HepG2 (cell line): ENCODE results near the gene ORC2. TPM values are rescaled to one million over a fixed set of nuclear protein-coding genes. Genes with fewer than 3 reads are reported as not detected.
A peak's percentile ranks its signal among the peaks of the same experiment; 100 is the strongest.

Experiments used
- FUBP1 ChIP-seq: sonication (generic); formaldehyde crosslinking; IDR thresholded peaks from 2 replicates; pipeline ENCODE4 v1.5.1; 2020; ENCODE audit warnings: missing genetic modification reagents, mild to moderate bottlenecking, borderline replicate concordance
- GLI4 ChIP-seq: sonication (generic); formaldehyde crosslinking; IDR thresholded peaks from 2 replicates; pipeline ENCODE4 v1.5.1; 2020; ENCODE audit warnings: missing genetic modification reagents, mild to moderate bottlenecking, moderate library complexity, borderline replicate concordance
- HNF4A ChIP-seq: sonication (generic); formaldehyde crosslinking; IDR thresholded peaks from 2 replicates; pipeline ENCODE4 v1.4.0; 2020; ENCODE audit warnings: missing genetic modification reagents
- HOMEZ ChIP-seq: IDR thresholded peaks from 2 replicates; pipeline ENCODE4 v1.6.1; 2016; ENCODE audit warnings: low read depth
- KLF16 ChIP-seq, 2 experiments: sonication (generic) in 1 of 2; formaldehyde crosslinking in 1 of 2; IDR thresholded peaks; 2 replicates each; pipeline versions ENCODE4 v1.6.1 to v1.8.0; 2016 to 2023; ENCODE audit warnings: missing genetic modification reagents in 2 of 2, missing compliant biosample characterization in 1 of 2
- LBX2 ChIP-seq: sonication (generic); formaldehyde crosslinking; IDR thresholded peaks from 2 replicates; pipeline ENCODE4 v1.5.0; 2020; ENCODE audit warnings: missing genetic modification reagents, mild to moderate bottlenecking, borderline replicate concordance
- MLX ChIP-seq: IDR thresholded peaks from 2 replicates; pipeline ENCODE4 v1.6.1; 2016
- RELA ChIP-seq: sonication (generic); formaldehyde crosslinking; IDR thresholded peaks from 2 replicates; pipeline ENCODE4 v1.4.0; 2020; ENCODE audit warnings: missing genetic modification reagents
- TEAD3 ChIP-seq: optimal IDR thresholded peaks from 2 replicates; pipeline ENCODE3; 2016; ENCODE audit warnings: borderline replicate concordance
- TEF ChIP-seq: sonication (generic); formaldehyde crosslinking; IDR thresholded peaks from 2 replicates; pipeline ENCODE4 v1.5.0; 2020; ENCODE audit warnings: missing genetic modification reagents
- THAP11 ChIP-seq: IDR thresholded peaks from 2 replicates; pipeline ENCODE4 v1.6.1; 2016; ENCODE audit warnings: missing biosample characterization, missing genetic modification reagents
- ZNF143 ChIP-seq: sonication (generic); formaldehyde crosslinking; IDR thresholded peaks from 2 replicates; pipeline ENCODE4 v1.4.0; 2020; ENCODE audit warnings: missing genetic modification reagents
- ZNF234 ChIP-seq: sonication (generic); formaldehyde crosslinking; conservative IDR thresholded peaks from 2 replicates; pipeline ENCODE4 v1.5.1; 2020; ENCODE audit warnings: mild to moderate bottlenecking, missing genetic modification reagents
- ZNF24 ChIP-seq: fragments of 450-650 bp; IDR thresholded peaks from 2 replicates; pipeline ENCODE4 v1.6.1; 2017; ENCODE audit warnings: antibody characterized with exemption, mild to moderate bottlenecking
- ZNF749 ChIP-seq: sonication (generic); formaldehyde crosslinking; IDR thresholded peaks from 2 replicates; pipeline ENCODE4 v1.8.0; 2022; ENCODE audit warnings: mild to moderate bottlenecking, missing genetic modification reagents, moderate library complexity, borderline replicate concordance
- ZNF782 ChIP-seq: sonication (generic); formaldehyde crosslinking; IDR thresholded peaks from 2 replicates; pipeline ENCODE4 v1.4.0; 2020; ENCODE audit warnings: missing genetic modification reagents, mild to moderate bottlenecking, borderline replicate concordance
- ZSCAN25 ChIP-seq: sonication (generic); formaldehyde crosslinking; IDR thresholded peaks from 2 replicates; pipeline ENCODE4 v1.8.0; 2022; ENCODE audit warnings: mild to moderate bottlenecking, missing genetic modification reagents
- polyA plus RNA-seq, 8 experiments: library from polyadenylated mRNA; depleted of rRNA in 3 of 8; stranded (reverse) in 7 of 8; unstranded in 1 of 8; fragments of >200 nt; fragmentation: Illumina TruSeq in 4 of 8; extraction: Trizol in 4 of 8; gene quantifications; 2 replicates each; pipeline versions ENCODE4 v1.2.1 to v1.2.3, GENCODE V29; 2011 to 2016; ENCODE audit warnings: low read depth in 4 of 8, missing spikeins in 1 of 8, mixed read lengths in 1 of 8; ENCODE audit not compliant: insufficient read depth in 1 of 8
- total RNA-seq, 5 experiments: library from RNA; depleted of rRNA; stranded (reverse); fragments of >200 nt; fragmentation: Illumina TruSeq; extraction: Trizol; gene quantifications; 2 replicates each; pipeline ENCODE4 v1.2.3, GENCODE V29; 2016; ENCODE audit warnings: low read depth in 1 of 5
- TF ChIP-seq, protein P1 (sequence below): sonication (generic); formaldehyde crosslinking; IDR thresholded peaks from 2 replicates; pipeline ENCODE4 v1.8.1; 2023; ENCODE audit warnings: mild to moderate bottlenecking, missing genetic modification reagents
- TF ChIP-seq, protein P2 (sequence below): sonication (generic); formaldehyde crosslinking; IDR thresholded peaks from 2 replicates; pipeline ENCODE4 v1.5.1; 2020; ENCODE audit warnings: mild to moderate bottlenecking, missing genetic modification reagents, borderline replicate concordance

ORC2 gene
- total and polyA plus RNA-seq, 2 of the 13 experiments (the other 11 are each of a cell fraction or from before 2014, with no cell fraction given), result 19.3 to 73.5 TPM

GRCh38 chr2:200963124-200963917 is at the start of gene ORC2 (continued):
- TF ChIP-seq HOMEZ (CRISPR knock-in tag), result peak; percentile 37
- TF ChIP-seq KLF16 (CRISPR knock-in tag; IDR thresholded peaks at IDR 0.05), result peak in 1 of 2 experiments; percentile 78; a peak in 2 of 4 replicates
- 0 out of 2 replicates have a peak, but pooled peaks have one; percentile 66 for TF ChIP-seq RELA (CRISPR knock-in tag)
- peak; percentile 86 for TF ChIP-seq ZSCAN25 (CRISPR knock-in tag)
- TF ChIP-seq, protein P1, sequence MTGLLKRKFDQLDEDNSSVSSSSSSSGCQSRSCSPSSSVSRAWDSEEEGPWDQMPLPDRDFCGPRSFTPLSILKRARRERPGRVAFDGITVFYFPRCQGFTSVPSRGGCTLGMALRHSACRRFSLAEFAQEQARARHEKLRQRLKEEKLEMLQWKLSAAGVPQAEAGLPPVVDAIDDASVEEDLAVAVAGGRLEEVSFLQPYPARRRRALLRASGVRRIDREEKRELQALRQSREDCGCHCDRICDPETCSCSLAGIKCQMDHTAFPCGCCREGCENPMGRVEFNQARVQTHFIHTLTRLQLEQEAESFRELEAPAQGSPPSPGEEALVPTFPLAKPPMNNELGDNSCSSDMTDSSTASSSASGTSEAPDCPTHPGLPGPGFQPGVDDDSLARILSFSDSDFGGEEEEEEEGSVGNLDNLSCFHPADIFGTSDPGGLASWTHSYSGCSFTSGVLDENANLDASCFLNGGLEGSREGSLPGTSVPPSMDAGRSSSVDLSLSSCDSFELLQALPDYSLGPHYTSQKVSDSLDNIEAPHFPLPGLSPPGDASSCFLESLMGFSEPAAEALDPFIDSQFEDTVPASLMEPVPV (CRISPR knock-in tag), result peak; percentile 94
- peak; percentile 98 for TF ChIP-seq GLI4
- TF ChIP-seq ZNF749 (CRISPR knock-in tag), result peak; percentile 94
- TF ChIP-seq ZNF143 (CRISPR knock-in tag), result peak; percentile 61; the same call in 1 of the 2 replicates
- peak; percentile 77; the same call in 1 of the 2 replicates for TF ChIP-seq ZNF782
- TF ChIP-seq TEF, result peak; percentile 35; the same call in 1 of the 2 replicates
- TF ChIP-seq TEAD3 (CRISPR knock-in tag), result no peak
- peak; percentile 89; the same call in 1 of the 2 replicates for TF ChIP-seq ZNF234 (CRISPR knock-in tag)
- peak; percentile 99 for TF ChIP-seq HNF4A
- no peak; the same call in 1 of the 2 replicates for TF ChIP-seq MLX (CRISPR knock-in tag)
- TF ChIP-seq LBX2 (CRISPR knock-in tag), result peak; percentile 86; the same call in 1 of the 2 replicates
- TF ChIP-seq THAP11 (CRISPR knock-in tag), result peak; percentile 86
- TF ChIP-seq ZNF24, result 0 out of 2 replicates have a peak, but pooled peaks have one; percentile 37
- TF ChIP-seq, protein P2, sequence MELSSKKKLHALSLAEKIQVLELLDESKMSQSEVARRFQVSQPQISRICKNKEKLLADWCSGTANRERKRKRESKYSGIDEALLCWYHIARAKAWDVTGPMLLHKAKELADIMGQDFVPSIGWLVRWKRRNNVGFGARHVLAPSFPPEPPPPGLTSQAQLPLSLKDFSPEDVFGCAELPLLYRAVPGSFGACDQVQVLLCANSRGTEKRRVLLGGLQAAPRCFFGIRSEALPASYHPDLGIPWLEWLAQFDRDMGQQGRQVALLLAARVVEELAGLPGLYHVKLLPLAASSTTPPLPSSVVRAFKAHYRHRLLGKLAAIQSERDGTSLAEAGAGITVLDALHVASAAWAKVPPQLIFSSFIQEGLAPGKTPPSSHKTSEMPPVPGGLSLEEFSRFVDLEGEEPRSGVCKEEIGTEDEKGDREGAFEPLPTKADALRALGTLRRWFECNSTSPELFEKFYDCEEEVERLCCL (CRISPR knock-in tag), result 0 out of 2 replicates have a peak, but pooled peaks have one; percentile 74
- 0 out of 2 replicates have a peak, but pooled peaks have one; percentile 67 for TF ChIP-seq FUBP1 (CRISPR knock-in tag)
